ENCODE measurements around the gene TMEM9.

DNA sequence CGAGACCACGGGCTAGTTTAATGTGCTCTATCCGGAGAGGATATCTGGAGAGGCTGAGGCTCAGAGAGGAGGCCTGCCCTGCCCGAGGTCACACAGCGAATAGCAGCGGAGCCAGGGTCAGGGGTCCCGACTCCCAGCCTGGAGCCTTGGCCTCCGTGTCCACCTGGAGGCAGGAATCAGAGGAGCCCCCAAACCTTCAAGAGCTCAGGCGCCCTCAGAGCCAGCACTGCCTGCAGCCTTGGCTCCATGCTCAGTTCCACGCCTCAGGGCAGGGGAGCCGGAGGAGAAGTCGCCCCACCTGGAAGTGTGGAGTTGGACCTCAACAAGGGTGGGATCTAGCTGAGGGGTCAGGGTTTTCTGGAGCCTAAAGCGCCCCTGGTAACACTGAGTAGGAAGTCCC lies 25.3 kb downstream of the TMEM9 start:
- no peak for TF ChIP-seq CTCF (IDR thresholded peaks at IDR 0.05 in 4 of 5, conservative IDR thresholded peaks at IDR 0.05 in 1 of 5)
- no peak for TF ChIP-seq POLR2A (IDR thresholded peaks at IDR 0.05)
